Measurements from ENCODE around the gene TAOK3. TPM values are rescaled to one million over a fixed set of nuclear protein-coding genes. Genes with fewer than 3 reads are reported as not detected.
"Not testable (repeated sequence)": the region's sequence is repeated elsewhere in the genome, so short reads cannot be mapped to it uniquely, and the experiment has no call there.

TAOK3 gene
- total RNA-seq, 4 donors from 2014 or later: 34.6 to 44.9 (median 39.6) TPM

GRCh38 chr12:118256352-118256751, 116.4 kb downstream of the TAOK3 start:
- Histone ChIP-seq H3K4me3 (no peak overlapping the region), H3K27ac (replicated peaks in 1 of 4) (no peak overlapping the region), H3K27me3 (no peaks in the 10 kb centered on the region), H3K9me3 (no peaks in the 10 kb centered on the region), H3K4me1 (no peaks in the 10 kb centered on the region), H3K36me3 (peaks cover 5 to 24% (median 16%) of the 10 kb centered on the region in 4 donors)
- TF ChIP-seq, protein P1, sequence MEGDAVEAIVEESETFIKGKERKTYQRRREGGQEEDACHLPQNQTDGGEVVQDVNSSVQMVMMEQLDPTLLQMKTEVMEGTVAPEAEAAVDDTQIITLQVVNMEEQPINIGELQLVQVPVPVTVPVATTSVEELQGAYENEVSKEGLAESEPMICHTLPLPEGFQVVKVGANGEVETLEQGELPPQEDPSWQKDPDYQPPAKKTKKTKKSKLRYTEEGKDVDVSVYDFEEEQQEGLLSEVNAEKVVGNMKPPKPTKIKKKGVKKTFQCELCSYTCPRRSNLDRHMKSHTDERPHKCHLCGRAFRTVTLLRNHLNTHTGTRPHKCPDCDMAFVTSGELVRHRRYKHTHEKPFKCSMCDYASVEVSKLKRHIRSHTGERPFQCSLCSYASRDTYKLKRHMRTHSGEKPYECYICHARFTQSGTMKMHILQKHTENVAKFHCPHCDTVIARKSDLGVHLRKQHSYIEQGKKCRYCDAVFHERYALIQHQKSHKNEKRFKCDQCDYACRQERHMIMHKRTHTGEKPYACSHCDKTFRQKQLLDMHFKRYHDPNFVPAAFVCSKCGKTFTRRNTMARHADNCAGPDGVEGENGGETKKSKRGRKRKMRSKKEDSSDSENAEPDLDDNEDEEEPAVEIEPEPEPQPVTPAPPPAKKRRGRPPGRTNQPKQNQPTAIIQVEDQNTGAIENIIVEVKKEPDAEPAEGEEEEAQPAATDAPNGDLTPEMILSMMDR (IDR thresholded peaks at IDR 0.05): no peak
- WGBS: 94% methylated on average over 1 of the region's 1 CpG
- no peak for DNase-seq (ENCODE audit: extremely low spot score)
- intact Hi-C loops (cut with DNase I): no loop called here

DNA sequence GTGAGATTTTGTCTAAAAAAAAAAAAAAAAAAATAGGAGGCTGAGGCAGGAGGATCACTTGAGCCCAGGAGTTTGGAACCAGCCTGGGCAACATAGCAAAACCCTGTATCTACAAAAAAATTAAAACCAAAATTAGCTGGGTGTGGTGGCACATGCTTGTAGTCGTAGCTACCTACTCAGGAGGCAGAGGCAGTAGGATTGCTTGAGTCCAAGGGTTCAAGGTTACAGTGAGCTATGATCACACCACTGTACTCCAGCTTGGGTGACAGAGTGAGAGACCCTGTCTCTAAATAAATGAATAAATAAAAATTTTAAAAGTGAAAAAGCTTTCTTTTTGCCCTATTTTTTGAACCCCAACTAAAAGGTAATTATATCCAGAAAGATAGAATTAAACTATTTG, 123.2 kb downstream of the TAOK3 start:
- DNase-seq (ENCODE audit: extremely low spot score): no peak
- Histone ChIP-seq H3K27ac (replicated peaks in 1 of 4) (no peak overlapping the region), H3K4me3 (no peak overlapping the region), H3K36me3 (peaks cover 0 to 13% (median 8%) of the 10 kb centered on the region in 4 donors), H3K4me1 (no peaks in the 10 kb centered on the region), H3K9me3 (no peaks in the 10 kb centered on the region), H3K27me3 (no peaks in the 10 kb centered on the region)
- WGBS: 96% methylated on average over 1 of the region's 1 CpG
- TF ChIP-seq, protein P1 (IDR thresholded peaks at IDR 0.05): no peak
- TF ChIP-seq POLR2AphosphoS5 (IDR thresholded peaks at IDR 0.05): no peak
- TF ChIP-seq POLR2A (IDR thresholded peaks at IDR 0.05; ENCODE audit: low read depth): no peak
- TF ChIP-seq EP300 (IDR thresholded peaks at IDR 0.05): no peak
- intact Hi-C loops (cut with DNase I): no loop called here

- H3K4me3 ChIP-seq; DNase-seq (ENCODE audit: extremely low spot score); H3K27ac ChIP-seq (replicated peaks in 1 of 4); H3K4me1 ChIP-seq; H3K9me3 ChIP-seq; intact Hi-C loops (cut with DNase I); H3K27me3 ChIP-seq: not testable (repeated sequence)
- 95% methylated on average over 22 of the region's 26 CpGs for WGBS
- peaks cover 0 to 20% (median 4%) of the 10 kb centered on the region in 4 donors for H3K36me3 ChIP-seq
Measured at GRCh38 chr12:118245886-118246285, 126.8 kb downstream of the TAOK3 start.

DNA sequence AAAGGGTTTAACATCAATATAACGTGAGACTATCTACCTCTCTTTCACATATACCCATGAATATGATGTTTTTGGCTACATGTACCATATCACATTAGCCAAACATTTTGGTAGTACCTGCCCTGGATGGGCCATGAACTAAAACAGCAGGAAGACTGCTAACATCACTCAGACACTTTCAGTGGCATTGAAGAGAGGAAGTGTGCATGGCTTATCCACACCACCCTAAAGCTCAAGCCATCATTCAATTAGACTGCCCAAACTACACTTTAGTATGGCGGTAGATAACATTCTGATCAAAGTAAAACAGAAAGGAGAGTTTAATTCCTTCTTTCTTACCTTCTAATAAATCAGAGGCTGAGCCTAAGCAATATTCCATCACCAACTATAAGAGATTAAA, 133.8 kb downstream of the TAOK3 start:
- Histone ChIP-seq H3K36me3 (peaks cover 12 to 48% (median 30%) of the 10 kb centered on the region in 4 donors), H3K4me1 (no peaks in the 10 kb centered on the region), H3K4me3 (no peak overlapping the region), H3K27ac (replicated peaks in 1 of 4) (no peak overlapping the region), H3K27me3 (no peaks in the 10 kb centered on the region), H3K9me3 (no peaks in the 10 kb centered on the region)
- intact Hi-C loops (cut with DNase I): no loop called here
- TF ChIP-seq EP300 (IDR thresholded peaks at IDR 0.05) (no peak), POLR2A (IDR thresholded peaks at IDR 0.05; ENCODE audit: low read depth) (no peak), POLR2AphosphoS5 (IDR thresholded peaks at IDR 0.05) (no peak)
- TF ChIP-seq, protein P1 (IDR thresholded peaks at IDR 0.05): no peak
- WGBS: 88% methylated on average over 2 of the region's 2 CpGs
- DNase-seq (ENCODE audit: extremely low spot score): no peak

GRCh38 chr12:118237908-118238307, 134.8 kb downstream of the TAOK3 start:
- no peak for DNase-seq (ENCODE audit: extremely low spot score)

More at GRCh38 chr12:118237908-118238307, 134.8 kb downstream of the TAOK3 start:
- TF ChIP-seq POLR2AphosphoS5 (IDR thresholded peaks at IDR 0.05): no peak
- no peak for TF ChIP-seq POLR2A (IDR thresholded peaks at IDR 0.05; ENCODE audit: low read depth)
- TF ChIP-seq EP300 (IDR thresholded peaks at IDR 0.05): no peak
- TF ChIP-seq, protein P1 (IDR thresholded peaks at IDR 0.05): no peak
- no peak overlapping the region for H3K27ac ChIP-seq (replicated peaks in 1 of 4)
- intact Hi-C loops (cut with DNase I): no loop called here
- H3K9me3 ChIP-seq: no peaks in the 10 kb centered on the region
- H3K36me3 ChIP-seq: peaks cover 12 to 47% (median 29%) of the 10 kb centered on the region in 4 donors
- H3K27me3 ChIP-seq: no peaks in the 10 kb centered on the region
- H3K4me1 ChIP-seq: no peaks in the 10 kb centered on the region
- no peak overlapping the region for H3K4me3 ChIP-seq
- WGBS: 77% methylated on average over 1 of the region's 1 CpG

All from esophagus muscularis mucosa (tissue), 4 donors.